HL-60 (cell line): ENCODE results near the gene DAAM2.

ENCODE experiments used
- DNase-seq, 2 experiments: peaks; one replicate each; pipeline ENCODE4 v3.0.0-alpha.2; 2010 to 2020; ENCODE audit warnings: low read depth in 1 of 2, low spot score in 1 of 2
- H3K27ac ChIP-seq: fragments of 250-450 bp; sonication (Bioruptor Pico); replicated peaks from 2 replicates; pipeline ENCODE4 v1.5.1; 2020; ENCODE audit warnings: mild to moderate bottlenecking, moderate library complexity
- H3K27me3 ChIP-seq: fragments of 250-450 bp; sonication (Bioruptor Pico); 2 replicates; pipeline ENCODE4 v1.5.1; 2021; ENCODE audit warnings: mild to moderate bottlenecking, moderate library complexity; ENCODE audit not compliant: insufficient read depth, poor library complexity, severe bottlenecking
- H3K4me3 ChIP-seq: replicated peaks from 2 replicates; pipeline ENCODE4 v1.5.1; 2011; ENCODE audit warnings: mild to moderate bottlenecking, control low read depth, low read length; ENCODE audit not compliant: insufficient read depth
- CTCF ChIP-seq: IDR thresholded peaks from one replicate; pipeline ENCODE4 v1.5.1; 2011; ENCODE audit warnings: low read length, control low read depth, inconsistent platforms; ENCODE audit not compliant: insufficient read depth
- GABPA ChIP-seq: IDR thresholded peaks from 2 replicates; pipeline ENCODE4 v1.6.1; 2012; ENCODE audit warnings: low read depth
- POLR2AphosphoS5 ChIP-seq: IDR thresholded peaks from 2 replicates; pipeline ENCODE4 v1.6.1; 2012; ENCODE audit warnings: low read depth
- REST ChIP-seq: IDR thresholded peaks from 2 replicates; pipeline ENCODE4 v1.6.1; 2012; ENCODE audit warnings: low read depth; ENCODE audit not compliant: insufficient replicate concordance
- SPI1 ChIP-seq: IDR thresholded peaks from 2 replicates; pipeline ENCODE4 v1.6.1; 2012; ENCODE audit warnings: low read depth, mild to moderate bottlenecking, borderline replicate concordance

DAAM2 gene

DNA sequence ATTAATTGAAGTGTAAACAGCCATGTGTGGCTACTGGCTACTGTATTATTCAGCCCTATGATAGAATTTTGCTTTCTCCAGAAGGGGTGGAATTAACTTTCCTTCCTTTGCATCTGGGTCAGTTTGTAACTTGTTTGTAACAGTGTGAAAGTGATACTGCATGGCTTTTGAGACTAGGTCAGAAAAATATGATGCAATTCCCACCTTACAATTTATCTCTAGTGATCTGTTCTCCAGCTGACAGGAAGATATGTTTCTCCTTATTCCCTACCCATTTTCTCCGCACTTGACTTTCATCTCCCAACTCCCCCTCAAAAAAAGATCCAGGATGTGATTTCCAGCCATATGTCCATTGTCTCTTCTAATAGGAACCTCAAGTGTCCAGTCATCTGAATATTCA, 144.7 kb downstream of the DAAM2 start:
- no peak for TF ChIP-seq SPI1
- TF ChIP-seq POLR2AphosphoS5: no peak
- TF ChIP-seq CTCF: no peak
- TF ChIP-seq REST: no peak
- TF ChIP-seq GABPA: no peak
- Histone ChIP-seq H3K27me3 (peaks cover 13% of the 10 kb centered on the region), H3K4me3 (no peak overlapping the region), H3K27ac (no peak overlapping the region)
- DNase-seq: no peak

- TF ChIP-seq POLR2AphosphoS5 (no peak), SPI1 (no peak), REST (no peak), GABPA (no peak), CTCF (no peak)
- H3K27ac ChIP-seq: no peak overlapping the region
- peaks cover 12% of the 10 kb centered on the region for H3K27me3 ChIP-seq
- H3K4me3 ChIP-seq: no peak overlapping the region
- DNase-seq: no peak
Observed at GRCh38 chr6:39937686-39938333, 145.6 kb downstream of the DAAM2 start.

DNA sequence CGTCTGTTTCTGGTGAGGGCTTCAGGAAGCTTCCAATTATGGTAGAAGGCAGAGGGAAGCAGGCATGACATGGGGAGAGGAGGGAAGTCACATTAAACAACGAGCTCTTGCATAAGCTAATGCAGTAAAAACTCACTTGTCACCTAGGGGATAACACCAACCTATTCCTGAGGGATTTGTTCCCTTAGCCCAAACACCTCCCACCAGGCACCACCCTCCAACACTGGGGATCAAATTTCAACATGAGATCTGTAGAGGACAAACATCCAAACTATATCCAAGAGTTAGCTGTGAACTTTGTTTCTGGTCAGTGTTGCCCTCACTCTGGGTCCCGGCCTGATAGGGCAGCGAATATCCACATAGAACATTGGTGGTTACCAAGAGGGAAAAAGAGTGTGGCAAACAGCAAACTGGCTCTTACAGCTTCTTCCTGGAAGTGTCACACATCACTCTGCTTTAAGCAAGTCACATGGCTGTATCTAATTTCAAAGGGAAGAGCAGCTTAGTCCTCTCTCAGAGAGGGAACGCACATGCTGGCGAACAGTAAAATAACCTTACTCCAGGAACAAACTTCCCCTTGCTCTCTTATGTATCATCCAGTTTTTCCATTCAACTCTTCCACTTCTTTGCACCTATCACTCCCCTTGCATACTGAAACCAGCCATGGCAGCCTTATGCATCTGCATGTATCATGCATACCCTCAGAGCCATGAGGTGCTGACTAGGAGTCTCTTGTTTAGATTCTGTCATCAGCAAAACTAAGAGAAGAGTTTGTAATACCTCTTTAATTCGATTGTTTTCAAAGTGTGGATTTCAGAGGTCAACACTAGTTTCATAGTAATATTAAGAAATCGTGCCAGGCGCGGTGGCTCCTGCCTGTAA, 146.8 kb downstream of the DAAM2 start:
- no peak for TF ChIP-seq SPI1
- TF ChIP-seq POLR2AphosphoS5: no peak
- TF ChIP-seq GABPA: no peak
- TF ChIP-seq CTCF: no peak
- TF ChIP-seq REST: no peak
- peaks cover 8% of the 10 kb centered on the region for H3K27me3 ChIP-seq
- no peak for DNase-seq
- no peak overlapping the region for H3K27ac ChIP-seq
- no peak overlapping the region for H3K4me3 ChIP-seq
